Pancreas (tissue), 10 donors: ENCODE measurements around the gene RHOH. TPM values are rescaled to one million over a fixed set of nuclear protein-coding genes. Genes with fewer than 3 reads are reported as not detected.

Experiments
- ATAC-seq, 4 donors: fragments of 200-7000 bp; cut with Tn5 transposase; one replicate each; pipeline versions ENCODE4 v1.8.0 to v1.9.1; 2020; ENCODE audit warnings: mild to moderate bottlenecking in 4 of 4, moderate library complexity in 4 of 4
- DNase-seq, 6 donors: peaks; one replicate each; pipeline ENCODE4 v3.0.0-alpha.2; 2020
- FAIRE-seq: peaks from 2 replicates; lab custom pipeline; 2012; peaks lifted over from hg19 to GRCh38; lab: Jason Lieb, UNC
- H3K27ac ChIP-seq, 4 donors: fragments of 200-600 bp; sonication (generic); 1 replicate in 3 of 4; 2 replicates in 1 of 4; pipeline versions ENCODE4 v1.5.0 to v1.8.0; 2020
- H3K27me3 ChIP-seq, 4 donors: fragments of 200-600 bp; one replicate each; pipeline ENCODE4 v1.8.0; 2021
- H3K36me3 ChIP-seq, 3 donors: fragments of 200-600 bp; sonication (generic) in 1 of 3; one replicate each; pipeline versions ENCODE4 v1.5.0 to v1.8.0; 2020 to 2021
- H3K4me1 ChIP-seq, 3 donors: fragments of 200-600 bp; one replicate each; pipeline ENCODE4 v1.8.0; 2021
- H3K4me3 ChIP-seq, 4 donors: fragments of 200-600 bp; sonication (generic) in 2 of 4; one replicate each; pipeline versions ENCODE4 v1.5.0 to v1.8.0; 2020 to 2021
- H3K9me3 ChIP-seq, 4 donors: fragments of 200-600 bp; one replicate each; pipeline ENCODE4 v1.8.0; 2021
- CTCF ChIP-seq, 4 donors: fragments of 200-600 bp; sonication (generic) in 3 of 4; IDR thresholded peaks; one replicate each; pipeline versions ENCODE4 v1.5.0 to v1.8.0; 2021; ENCODE audit warnings: antibody characterized with exemption in 4 of 4
- WGBS, 2 donors: extraction: QIAGEN DNeasy Blood & Tissue Kit; methylation state at CpG; one replicate each; pipeline ENCODE4 v1.1.7; 2013; 5-methylcytosine and 5-hydroxymethylcytosine counted together
- intact Hi-C, 3 donors: fragments of 100-400 bp; cut with DNase I; formaldehyde crosslinking; loops; one replicate each; pipeline versions ENCODE4 v1.11.1 to v1.14.2; 2022
- polyA plus RNA-seq, 2 donors: library from polyadenylated mRNA; stranded (reverse); fragments of 200-250 nt; gene quantifications; one replicate each; pipeline ENCODE4 v1.2.3, GENCODE V29; 2013
- total RNA-seq, 6 donors: library from RNA; stranded (reverse); fragmentation: NEBNext Ultra II Directional in 4 of 6; extraction: Animal tissue kit (Norgen Biotek cat#: 25700) in 4 of 6; gene quantifications; one replicate each; pipeline versions ENCODE4 v1.2.1 to v1.2.4, GENCODE V29; 2021 to 2023
- donor health status: healthy with polysubstance abuse.
- donor health status: DM: no; HTN: no; CAD: no; lungs with moderate emphysema.
- donor health status: DM: no; HTN: no; CAD: no.
- donor health status: control.
- donor health status: control.
- donor health status: Bipolar disorder and iron deficiency.
- donor health status: DM: yes; HTN: yes; CAD: no.
- donor health status: DM: no; HTN: no; CAD: no.
- donor health status: DM: no; HTN: no; CAD: no.
- donor health status: DM: yes; HTN: yes; CAD: no.

Gene RHOH
- total and polyA plus RNA-seq, 8 donors, result 0.08 to 1.8 (median 0.49) TPM

- Histone ChIP-seq H3K36me3 (no peaks in the 10 kb centered on the region), H3K4me1 (no peaks in the 10 kb centered on the region), H3K27me3 (no peaks in the 10 kb centered on the region), H3K9me3 (no peaks in the 10 kb centered on the region), H3K27ac (no peak overlapping the region), H3K4me3 (no peak overlapping the region)
- WGBS, 2 donors, result 86 to 93% methylated on average over 4 of the region's 4 CpGs
- no peak for ATAC-seq
- no peak for DNase-seq
- intact Hi-C loops, result no loop called here
- TF ChIP-seq CTCF (IDR thresholded peaks at IDR 0.05), result no peak
- no peak for FAIRE-seq
Measured at GRCh38 chr4:40209401-40209800, 12.6 kb downstream of the RHOH start.

DNA sequence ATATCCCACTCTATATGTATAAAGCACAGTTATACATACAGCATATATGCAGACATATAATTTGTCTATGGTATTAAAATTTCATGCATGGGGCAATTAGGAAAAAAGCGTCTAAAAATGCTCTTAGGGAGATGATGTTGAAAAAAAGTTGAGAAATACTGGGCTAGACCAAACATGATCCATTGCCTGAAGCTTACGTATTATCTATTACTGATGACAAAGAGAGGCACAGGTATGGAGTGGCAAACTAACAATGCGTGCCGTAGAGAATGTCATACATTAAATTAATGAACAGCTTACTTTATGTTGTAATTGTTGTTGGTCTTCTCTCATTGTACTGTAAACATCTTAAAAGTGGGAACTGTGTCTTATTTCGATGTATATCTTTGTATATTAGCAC lies 13.9 kb downstream of the RHOH start:
- DNase-seq (no peak), FAIRE-seq (no peak), ATAC-seq (no peak)
- no peaks in the 10 kb centered on the region for H3K9me3 ChIP-seq
- H3K27ac ChIP-seq, result no peak overlapping the region
- no peak overlapping the region for H3K4me3 ChIP-seq
- 87 to 90% methylated on average over 5 of the region's 5 CpGs for WGBS, 2 donors
- no peaks in the 10 kb centered on the region for H3K36me3 ChIP-seq
- no peak for TF ChIP-seq CTCF (IDR thresholded peaks at IDR 0.05)
- no peaks in the 10 kb centered on the region for H3K4me1 ChIP-seq
- intact Hi-C loops, result no loop called here
- H3K27me3 ChIP-seq, result no peaks in the 10 kb centered on the region

GRCh38 chr4:40211224-40212185 lies 14.7 kb downstream of the RHOH start:
- no peak for FAIRE-seq
- Histone ChIP-seq H3K4me1 (no peaks in the 10 kb centered on the region), H3K4me3 (no peak overlapping the region), H3K27ac (no peak overlapping the region), H3K27me3 (no peaks in the 10 kb centered on the region), H3K9me3 (no peaks in the 10 kb centered on the region), H3K36me3 (no peaks in the 10 kb centered on the region)
- intact Hi-C loops, result no loop called here
- DNase-seq, result no peak
- ATAC-seq, result no peak
- TF ChIP-seq CTCF (IDR thresholded peaks at IDR 0.05), result no peak
- WGBS, 2 donors, result 85 to 89% methylated on average over 13 of the region's 13 CpGs

DNA sequence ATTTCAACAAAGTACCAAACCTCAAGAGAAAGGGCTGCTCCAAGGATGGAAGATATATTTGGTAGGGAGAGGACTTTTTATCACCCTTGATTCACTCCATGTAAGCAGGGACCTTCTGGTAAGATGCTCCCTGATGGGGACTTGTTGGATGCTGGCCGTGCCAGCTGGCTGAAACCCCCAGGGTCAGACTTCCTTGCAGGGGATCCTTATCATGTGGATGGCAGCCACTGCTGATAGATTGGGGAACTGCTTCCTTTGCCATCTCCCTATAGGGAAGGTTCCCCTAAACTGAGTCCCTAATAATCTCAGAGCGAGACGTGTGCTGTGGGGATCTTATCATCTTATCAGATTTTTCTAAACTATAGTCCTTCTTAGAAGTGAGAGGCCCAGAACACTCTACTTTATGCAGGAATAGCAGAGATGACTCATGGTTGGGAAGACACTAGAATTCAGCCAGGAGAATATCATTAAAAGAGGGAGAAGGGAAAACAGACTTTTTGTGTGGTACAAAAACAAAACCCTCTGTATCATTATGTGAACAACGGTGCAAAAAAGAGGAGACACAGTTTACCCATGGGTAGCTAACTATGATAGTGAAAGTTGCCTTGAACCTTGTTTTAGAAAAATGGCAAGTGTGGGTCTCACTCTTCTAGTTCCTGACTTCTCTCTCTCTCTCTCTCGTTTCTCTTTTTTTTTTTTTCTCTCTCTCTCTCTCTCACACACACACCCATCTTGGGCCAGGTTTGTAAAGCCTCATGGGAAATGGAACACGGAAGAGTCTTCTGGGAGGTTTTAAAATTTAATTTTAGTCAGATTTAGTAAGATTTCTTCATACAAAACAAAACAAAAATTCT lies 16.1 kb downstream of the RHOH start:
- H3K9me3 ChIP-seq, result no peaks in the 10 kb centered on the region

More for the DNA sequence above, 16.1 kb downstream of the RHOH start:
- H3K4me3 ChIP-seq, result no peak overlapping the region
- H3K27me3 ChIP-seq, result no peaks in the 10 kb centered on the region
- intact Hi-C loops, result no loop called here
- WGBS, 2 donors, result 44 to 63% methylated on average over 6 of the region's 6 CpGs
- ATAC-seq, result no peak
- no peak for DNase-seq
- no peaks in the 10 kb centered on the region for H3K4me1 ChIP-seq
- H3K36me3 ChIP-seq, result no peaks in the 10 kb centered on the region
- no peak overlapping the region for H3K27ac ChIP-seq
- TF ChIP-seq CTCF (IDR thresholded peaks at IDR 0.05), result no peak
- FAIRE-seq, result no peak
